Measurements from ENCODE around the gene TBC1D17. TPM values are rescaled to one million over a fixed set of nuclear protein-coding genes. Genes with fewer than 3 reads are reported as not detected.

Gene TBC1D17
- polyA plus RNA-seq, 3 donors: 3.1 to 48.2 (median 4.5) TPM

- no peak for TF ChIP-seq CTCF (IDR thresholded peaks at IDR 0.05)
- no peaks in the 10 kb centered on the region for H3K9me3 ChIP-seq (replicated peaks in 1 of 2; ENCODE audit: control insufficient read depth in 1 of 2, insufficient read depth in 1 of 2, low read length in 2 of 2)
- peaks cover 0 to 3% (median 0%) of the 10 kb centered on the region in 7 donors for H3K9me3 Mint-ChIP-seq
- H3K9ac ChIP-seq (ENCODE audit: insufficient read depth, low read length, poor library complexity, severe bottlenecking): no peak overlapping the region
- H3K27me3 ChIP-seq (ENCODE audit: control insufficient read depth in 2 of 2, insufficient read depth in 2 of 2, low read length in 2 of 2): no peaks in the 10 kb centered on the region
- peaks cover 37% of the 10 kb centered on the region for H3K4me1 Mint-ChIP-seq
- H4K20me1 ChIP-seq (ENCODE audit: insufficient read depth, low read length): peaks cover 12% of the 10 kb centered on the region
- no peak overlapping the region for H3K4me2 ChIP-seq (replicated peaks; ENCODE audit: extremely low read depth, low read length, poor library complexity, severe bottlenecking)
- H3K4me1 ChIP-seq (ENCODE audit: control insufficient read depth in 1 of 2, insufficient read depth in 2 of 2, low read length in 2 of 2): peaks cover 36 to 42% of the 10 kb centered on the region in 2 donors
- H3K79me2 ChIP-seq (ENCODE audit: insufficient read depth, low read length): peaks cover 34% of the 10 kb centered on the region
- H3K4me3 ChIP-seq (replicated peaks in 1 of 3; ENCODE audit: low read depth in 2 of 3, low read length in 3 of 3): no peak overlapping the region
- H2AFZ ChIP-seq (ENCODE audit: insufficient read depth, low read depth, low read length, poor library complexity, severe bottlenecking): no peak overlapping the region
- peak overlapping the region in 3 of 7 donors; percentile 36 to 50 (median 50) for H3K27ac Mint-ChIP-seq
- DNase-seq: no peak
- no peak overlapping the region for H3K4me3 Mint-ChIP-seq
- H3K36me3 Mint-ChIP-seq: peaks cover 22 to 45% of the 10 kb centered on the region in 2 donors
- H3K27ac ChIP-seq (ENCODE audit: low read depth in 1 of 2, low read length in 2 of 2): peak overlapping the region in 1 of 2 donors; percentile 95
- peaks cover 0 to 3% (median 0%) of the 10 kb centered on the region in 3 donors for H3K27me3 Mint-ChIP-seq (ENCODE audit: low read depth in 3 of 3)
- peaks cover 0 to 4% of the 10 kb centered on the region in 2 donors for H3K36me3 ChIP-seq (replicated peaks in 1 of 2; ENCODE audit: control insufficient read depth in 1 of 2, insufficient read depth in 2 of 2, low read length in 2 of 2)
- intact Hi-C loops (cut with micrococcal nuclease): loop anchor here in 1 of 2 donors (5.0 kb wide), 1 partner anchor 197 kb away; the partner anchor contains the start of gene PRMT1
- 96% methylated on average over 7 of the region's 11 CpGs for WGBS (ENCODE audit: insufficient coverage)
Measured at GRCh38 chr19:49874503-49875157, 2.9 kb upstream of the TBC1D17 start.

GRCh38 chr19:49875177-49875576, 2.3 kb upstream of the TBC1D17 start:
- H3K79me2 ChIP-seq (ENCODE audit: insufficient read depth, low read length): peaks cover 34% of the 10 kb centered on the region
- Mint-ChIP-seq H3K27ac (peak overlapping the region in 2 of 7 donors; percentile 50 to 83), H3K27me3 (ENCODE audit: low read depth in 3 of 3) (peaks cover 0 to 2% (median 0%) of the 10 kb centered on the region in 3 donors), H3K9me3 (peaks cover 0 to 3% (median 0%) of the 10 kb centered on the region in 7 donors), H3K36me3 (peaks cover 24 to 48% of the 10 kb centered on the region in 2 donors), H3K4me1 (peaks cover 37% of the 10 kb centered on the region), H3K4me3 (no peak overlapping the region)
- 100% methylated on average over 2 of the region's 4 CpGs for WGBS (ENCODE audit: insufficient coverage)
- peak overlapping the region; percentile 89 for H3K9ac ChIP-seq (ENCODE audit: insufficient read depth, low read length, poor library complexity, severe bottlenecking)
- no peaks in the 10 kb centered on the region for H3K9me3 ChIP-seq (replicated peaks in 1 of 2; ENCODE audit: control insufficient read depth in 1 of 2, insufficient read depth in 1 of 2, low read length in 2 of 2)
- no peak for TF ChIP-seq CTCF (IDR thresholded peaks at IDR 0.05)
- H3K27me3 ChIP-seq (ENCODE audit: control insufficient read depth in 2 of 2, insufficient read depth in 2 of 2, low read length in 2 of 2): no peaks in the 10 kb centered on the region
- H3K4me2 ChIP-seq (replicated peaks; ENCODE audit: extremely low read depth, low read length, poor library complexity, severe bottlenecking): peak overlapping the region; percentile 98
- H3K36me3 ChIP-seq (replicated peaks in 1 of 2; ENCODE audit: control insufficient read depth in 1 of 2, insufficient read depth in 2 of 2, low read length in 2 of 2): peaks cover 3 to 8% of the 10 kb centered on the region in 2 donors
- peak overlapping the region; percentile 90 to 95 for H3K27ac ChIP-seq (ENCODE audit: low read depth in 1 of 2, low read length in 2 of 2)
- H2AFZ ChIP-seq (ENCODE audit: insufficient read depth, low read depth, low read length, poor library complexity, severe bottlenecking): no peak overlapping the region
- peak overlapping the region in 1 of 3 experiments; percentile 94 for H3K4me3 ChIP-seq (replicated peaks in 1 of 3; ENCODE audit: low read depth in 2 of 3, low read length in 3 of 3)
- peaks cover 17% of the 10 kb centered on the region for H4K20me1 ChIP-seq (ENCODE audit: insufficient read depth, low read length)
- intact Hi-C loops (cut with micrococcal nuclease): loop anchor here in 1 of 2 donors (5.0 kb wide), 1 partner anchor 198 kb away; the partner anchor contains the start of gene PRMT1
- DNase-seq: no peak
- H3K4me1 ChIP-seq (ENCODE audit: control insufficient read depth in 1 of 2, insufficient read depth in 2 of 2, low read length in 2 of 2): peaks cover 32 to 37% of the 10 kb centered on the region in 2 donors
